HG03060 (cell line): ENCODE data around the gene RGCC.
"Not testable (repeated sequence)": the region's sequence is repeated elsewhere in the genome, so short reads cannot be mapped to it uniquely, and the experiment has no call there.

ENCODE experiments used
- ATAC-seq: cut with Tn5 transposase; IDR thresholded peaks from one replicate; pipeline ENCODE4 v1.9.1; 2021; ENCODE audit warnings: low read depth, moderate number of reproducible peaks; ENCODE audit not compliant: unreplicated experiment

Gene RGCC

DNA sequence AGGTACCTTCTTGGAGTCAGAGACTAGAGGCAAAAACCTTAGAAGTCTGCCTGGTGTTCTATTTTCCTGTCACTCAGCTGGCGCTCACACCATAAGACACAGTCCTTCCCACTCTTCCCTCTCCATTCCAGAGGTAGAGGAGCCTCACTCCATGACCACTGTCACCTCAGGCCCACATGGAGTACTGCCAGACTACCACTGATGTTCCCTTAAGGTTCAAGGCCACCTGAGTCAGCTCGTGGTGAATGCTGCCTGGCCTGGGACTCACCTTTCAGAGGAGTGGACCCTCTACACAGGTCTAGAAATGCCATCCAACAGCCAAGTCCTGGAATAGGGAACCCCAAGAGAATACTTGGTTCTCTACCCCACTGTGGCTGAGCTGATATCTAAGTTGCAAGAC, 29.9 kb downstream of the RGCC start:
- ATAC-seq: no peak

- ATAC-seq: no peak
Measured at GRCh38 chr13:41488124-41488523, 30.8 kb downstream of the RGCC start.

DNA sequence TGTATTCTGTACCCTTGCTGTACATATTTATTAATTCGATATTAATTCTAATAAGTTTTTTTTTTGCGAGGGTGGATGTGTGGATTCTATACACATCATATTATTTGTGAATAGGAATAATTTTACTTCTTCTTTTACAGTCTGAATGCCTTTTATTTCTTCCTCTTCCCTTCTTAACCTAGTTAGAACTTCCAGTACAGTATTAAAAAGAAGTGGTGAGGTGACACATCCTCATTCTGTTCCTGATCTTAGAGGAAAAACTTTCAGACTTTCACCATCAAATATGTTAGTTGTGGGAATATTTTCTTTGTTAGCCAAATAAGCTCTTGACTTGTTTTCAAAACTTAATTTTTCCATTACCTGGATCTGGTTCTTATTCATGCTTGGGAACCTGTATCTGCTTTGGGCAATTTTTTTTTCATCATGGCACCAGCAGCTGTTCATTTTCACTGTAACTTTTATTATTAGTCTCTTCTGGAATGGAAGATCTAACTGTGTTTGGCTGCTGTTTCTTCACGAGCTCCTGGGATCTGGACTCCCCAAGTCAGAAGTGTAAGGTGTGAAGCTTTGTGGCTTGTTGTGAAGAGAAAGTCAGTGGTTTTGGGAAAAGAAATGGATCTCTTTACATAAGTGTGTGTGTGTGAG, 33.1 kb downstream of the RGCC start:
- ATAC-seq: no peak

DNA sequence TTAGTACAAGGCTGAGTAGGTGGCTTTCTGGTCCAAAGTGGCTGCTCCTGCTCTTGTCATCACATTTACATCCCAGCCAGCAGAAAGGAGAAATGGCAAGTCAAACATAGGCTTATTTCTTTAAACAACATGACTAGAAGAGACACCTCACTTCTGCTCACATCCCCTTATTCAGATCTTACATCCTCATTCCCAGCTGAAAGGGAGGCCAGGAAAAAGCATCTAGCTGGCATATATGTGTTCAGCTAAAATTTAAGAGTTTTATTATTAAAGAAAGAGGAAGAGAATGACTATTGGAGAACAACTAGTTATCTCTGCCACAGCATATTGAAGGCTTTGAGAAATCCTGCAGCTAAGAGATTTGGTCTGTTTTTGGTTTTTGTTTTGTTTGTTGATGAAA, 34.1 kb downstream of the RGCC start:
- ATAC-seq: no peak

DNA sequence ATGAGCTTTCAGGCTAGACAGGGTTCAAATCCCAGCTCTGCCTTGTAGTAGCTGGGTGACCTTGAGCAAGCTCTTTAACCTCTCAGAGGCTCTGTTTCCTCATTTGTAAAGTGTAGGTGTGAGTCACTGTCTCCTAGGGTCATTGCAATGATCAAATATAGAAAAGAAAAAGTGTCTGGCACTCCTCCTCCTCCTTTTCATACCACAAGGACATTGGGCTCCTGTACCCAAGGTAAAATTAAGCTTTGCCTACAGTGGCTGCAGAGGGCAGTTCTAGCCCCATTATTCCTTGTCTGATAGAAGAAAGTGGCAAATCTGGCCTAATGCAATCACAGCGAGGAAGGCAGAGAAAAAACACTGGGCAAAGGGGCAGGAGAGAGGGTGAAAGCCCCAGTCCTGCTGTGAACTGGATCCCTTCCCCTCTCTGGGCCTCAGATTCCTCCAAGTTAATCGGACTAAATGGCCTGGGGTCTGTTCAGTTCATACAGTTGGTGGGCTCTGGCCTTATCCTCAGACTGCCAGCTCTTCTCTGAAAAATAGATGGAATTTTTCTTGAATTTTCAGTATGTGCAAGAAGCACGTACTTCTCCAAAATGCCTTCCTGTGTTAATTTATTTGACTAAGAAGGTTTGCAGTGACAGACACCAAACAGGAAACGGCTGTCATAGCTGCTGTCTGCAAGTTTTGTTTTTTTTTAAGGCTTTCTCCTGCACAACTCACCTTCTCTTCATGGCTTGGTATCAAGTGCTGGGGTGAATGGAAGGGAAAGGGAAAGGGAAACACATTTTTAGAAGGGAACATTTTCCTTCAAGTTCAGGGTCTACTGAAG, 35.3 kb downstream of the RGCC start:
- ATAC-seq: no peak

- ATAC-seq: no peak
Measured at GRCh38 chr13:41494202-41494601, 36.9 kb downstream of the RGCC start.

GRCh38 chr13:41495044-41495443, 37.7 kb downstream of the RGCC start:
- ATAC-seq: no peak

DNA sequence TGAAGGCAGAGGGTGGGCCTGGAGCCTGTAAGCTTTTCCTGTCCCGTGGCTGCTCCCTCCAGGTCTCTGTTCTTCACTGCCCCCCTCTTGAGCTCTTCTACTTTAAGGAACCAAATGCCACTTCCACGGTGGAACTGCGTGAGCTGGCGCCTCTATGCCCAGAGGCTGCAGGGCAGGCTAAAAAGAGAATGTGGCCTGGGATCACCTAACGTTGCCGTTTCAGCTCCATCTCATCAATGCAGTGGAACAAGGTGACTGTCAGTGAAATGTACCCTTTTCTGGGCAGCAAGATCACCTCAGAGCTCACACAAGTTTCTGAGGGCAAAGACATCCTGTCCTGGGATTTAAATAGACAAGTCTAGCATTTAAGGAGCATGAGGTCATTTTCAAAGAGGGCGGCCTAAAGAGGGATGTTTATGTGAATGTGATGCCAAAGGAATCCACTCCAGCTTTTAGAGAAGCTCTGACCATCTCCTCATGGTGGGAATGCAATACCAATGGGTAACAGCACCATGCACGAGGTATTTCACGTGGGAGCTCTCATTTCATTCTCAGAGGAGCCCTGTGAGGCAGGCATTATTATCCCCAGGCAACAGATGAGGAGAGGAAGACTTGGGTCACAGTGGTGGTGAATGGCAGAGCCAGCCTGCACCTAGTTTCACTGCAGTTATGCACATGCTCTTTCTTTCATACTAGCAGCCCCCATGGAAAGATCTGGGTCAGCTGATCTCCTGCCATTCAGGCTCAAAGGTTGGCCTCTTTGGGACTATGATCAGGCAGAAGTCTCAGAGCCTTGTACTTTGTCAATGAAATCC, 39.3 kb downstream of the RGCC start:
- ATAC-seq: no peak

DNA sequence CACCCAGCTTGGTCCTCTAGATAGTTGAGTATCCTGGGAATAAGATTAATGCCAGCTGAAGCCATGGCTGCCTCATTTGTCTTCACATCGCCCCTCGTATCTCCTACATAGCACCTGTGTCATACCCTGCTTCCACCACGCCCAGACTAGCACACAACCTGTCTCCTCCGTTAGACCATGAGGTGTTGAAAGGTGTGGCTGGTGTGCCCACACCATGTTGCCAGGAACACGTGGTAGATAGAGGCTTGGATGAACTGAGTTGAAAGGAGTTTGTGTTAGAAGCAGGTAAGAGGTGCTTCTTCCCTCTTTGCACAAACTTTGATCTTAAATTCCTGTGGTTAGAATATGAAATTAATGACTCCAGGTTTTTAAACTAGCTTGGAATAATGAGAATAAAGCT, 40.1 kb downstream of the RGCC start:
- ATAC-seq: no peak

DNA sequence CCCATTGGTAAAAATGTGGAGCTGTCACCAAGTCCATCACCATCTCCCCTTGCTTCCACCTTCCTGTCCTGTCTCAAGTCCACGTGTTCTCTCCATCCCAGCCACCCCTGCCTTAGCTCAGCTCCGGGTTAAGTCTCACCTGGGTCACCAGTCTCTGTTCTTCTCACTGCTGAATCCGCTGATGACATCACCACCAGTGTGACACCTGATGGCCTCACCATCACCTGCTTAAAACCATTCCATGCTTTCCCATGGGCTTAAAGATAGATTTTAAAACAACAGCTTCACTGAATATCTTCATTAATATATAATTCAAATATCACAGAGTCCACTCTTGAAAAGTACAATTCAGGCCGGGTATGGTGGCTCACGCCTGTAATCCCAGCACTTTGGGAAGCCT, 42.1 kb downstream of the RGCC start:
- ATAC-seq: no peak

- no peak for ATAC-seq
Measured at GRCh38 chr13:41500511-41500910, 43.2 kb downstream of the RGCC start.

DNA sequence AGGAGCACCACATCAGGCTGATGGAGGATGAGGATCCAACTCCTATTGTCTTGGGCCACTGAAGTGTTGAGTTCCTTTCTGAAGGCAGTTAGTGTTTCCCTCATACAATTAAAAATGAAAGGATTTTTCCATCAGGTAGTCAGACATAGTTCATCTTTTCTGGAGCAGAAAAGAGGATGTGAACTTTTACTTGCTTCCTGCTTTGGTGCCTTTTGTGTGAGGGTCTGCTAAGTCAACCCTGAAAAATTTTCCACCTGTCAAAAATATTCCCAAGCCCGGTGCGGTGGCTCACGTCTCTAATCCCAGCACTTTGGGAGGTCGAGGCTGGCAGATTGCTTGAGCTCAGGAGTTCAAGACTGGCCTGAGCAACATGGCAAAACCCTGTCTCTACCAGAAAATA, 43.9 kb downstream of the RGCC start:
- ATAC-seq: no peak

GRCh38 chr13:41502031-41502430, 44.7 kb downstream of the RGCC start:
- ATAC-seq: no peak

DNA sequence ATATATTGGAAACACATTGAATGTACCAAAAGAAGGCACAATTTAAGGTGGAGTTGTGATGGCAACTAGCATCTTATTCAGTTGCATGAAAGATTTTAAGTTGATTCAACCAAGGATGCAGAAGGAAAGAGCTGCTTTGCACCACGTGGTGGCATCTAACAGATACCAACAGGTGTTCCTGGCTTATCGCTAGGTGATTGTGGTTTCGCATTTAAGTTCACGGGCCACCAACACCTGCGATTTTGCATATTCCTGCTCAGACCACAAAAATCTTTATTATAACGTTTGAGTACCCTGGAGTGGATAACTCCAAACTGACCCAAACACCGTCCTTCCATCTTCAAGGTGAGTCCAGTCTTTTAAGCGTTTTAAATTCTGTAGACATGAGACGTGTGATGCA, 45.3 kb downstream of the RGCC start:
- peak; percentile 57 for ATAC-seq

- ATAC-seq: no peak
Measured at GRCh38 chr13:41503356-41503755, 46.0 kb downstream of the RGCC start.

- ATAC-seq: not testable (repeated sequence)
Measured at GRCh38 chr13:41504657-41505056, 47.3 kb downstream of the RGCC start.

DNA sequence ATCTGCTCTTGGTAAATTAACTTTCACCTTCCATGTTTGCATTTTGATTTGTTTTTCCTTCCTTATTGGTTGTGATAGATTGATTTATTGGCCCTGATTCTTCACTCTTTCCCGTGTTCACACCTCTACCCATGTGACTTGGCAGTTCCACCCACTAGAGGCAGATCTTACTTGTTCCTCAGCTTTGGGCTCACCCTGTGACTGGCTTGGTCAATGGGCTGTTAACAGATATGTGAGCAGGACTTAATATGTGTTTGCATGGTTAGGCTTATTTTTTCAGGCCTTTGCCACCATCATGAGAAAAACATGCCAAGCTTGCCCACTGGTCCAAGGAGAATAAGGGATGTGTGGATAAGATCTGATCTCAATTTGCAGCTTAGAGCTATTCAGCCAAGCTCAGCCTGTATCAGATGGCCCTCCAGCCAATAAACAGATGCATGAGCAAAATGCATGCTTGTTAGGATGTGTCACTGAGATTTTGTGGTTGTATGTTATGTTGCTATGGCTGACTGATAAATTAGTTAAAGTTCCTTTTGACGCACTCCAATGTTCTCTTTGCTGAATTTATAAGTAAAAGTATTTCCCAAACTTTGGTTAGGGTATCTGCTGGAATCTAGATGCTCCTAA, 48.0 kb downstream of the RGCC start:
- ATAC-seq: no peak

- ATAC-seq: no peak
Measured at GRCh38 chr13:41506312-41506711, 49.0 kb downstream of the RGCC start.

DNA sequence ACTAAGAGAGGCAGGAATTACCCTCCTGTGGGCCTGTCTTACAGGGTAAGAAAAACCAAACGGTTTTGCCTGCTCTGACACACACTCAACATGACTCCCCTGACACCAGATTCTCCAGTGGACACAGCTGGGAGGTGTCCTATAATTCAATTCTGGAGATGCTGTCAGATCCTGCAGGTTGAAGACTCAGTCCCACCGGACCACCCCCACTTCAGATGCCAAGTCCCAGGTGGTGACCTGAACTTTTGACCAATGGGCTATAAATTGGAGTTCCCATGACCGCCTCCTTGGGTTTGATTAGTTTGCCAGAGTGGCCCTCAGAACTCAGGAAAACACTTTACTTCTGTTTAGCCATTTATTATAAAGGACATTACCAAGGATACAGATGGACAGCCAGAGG, 52.6 kb downstream of the RGCC start:
- ATAC-seq: no peak

DNA sequence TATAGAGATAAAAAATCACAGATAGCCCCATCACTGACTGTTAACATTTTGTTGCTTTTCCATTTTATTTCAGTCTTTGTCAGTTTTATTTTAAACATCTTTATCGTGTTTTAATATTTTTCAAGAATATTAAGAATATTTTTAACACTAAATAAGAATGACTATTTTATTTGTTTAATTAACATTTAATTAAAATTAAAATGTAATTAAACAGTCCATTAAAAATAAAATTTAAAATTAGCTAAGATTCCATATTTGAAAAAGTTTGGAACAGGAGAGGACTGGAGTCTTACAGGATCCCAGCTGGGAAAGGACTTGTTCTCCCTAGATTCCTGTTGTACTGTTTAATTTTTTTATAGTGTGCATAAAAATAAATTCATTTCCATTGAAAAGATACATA, 54.5 kb downstream of the RGCC start:
- ATAC-seq: no peak

DNA sequence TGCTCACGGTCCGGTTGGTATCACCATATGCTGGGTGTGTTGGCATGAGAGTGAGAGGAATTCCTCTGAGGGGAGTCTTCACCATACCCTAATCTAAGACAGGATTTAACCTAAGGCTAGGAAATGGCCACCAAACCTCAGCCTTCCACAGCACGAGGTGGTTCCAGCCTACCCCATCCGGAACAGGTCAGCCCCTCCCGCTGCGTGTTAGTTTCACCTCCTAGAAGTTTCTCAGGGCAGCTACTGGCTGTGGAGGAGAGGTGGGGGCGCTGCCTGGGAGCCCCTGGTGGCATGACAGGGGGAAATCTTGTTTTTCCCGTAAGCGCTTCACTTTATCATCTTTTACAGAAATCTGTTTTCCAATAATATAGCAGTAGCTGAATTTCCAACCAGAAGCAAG, 55.1 kb downstream of the RGCC start:
- ATAC-seq: no peak
